GM18867 (cell line): ENCODE data around the gene NUAK1.

Source experiments
- ATAC-seq: cut with Tn5 transposase; IDR thresholded peaks from one replicate; pipeline ENCODE4 v1.9.1; 2021; ENCODE audit warnings: mild to moderate bottlenecking, moderate library complexity; ENCODE audit not compliant: unreplicated experiment

The NUAK1 gene

DNA sequence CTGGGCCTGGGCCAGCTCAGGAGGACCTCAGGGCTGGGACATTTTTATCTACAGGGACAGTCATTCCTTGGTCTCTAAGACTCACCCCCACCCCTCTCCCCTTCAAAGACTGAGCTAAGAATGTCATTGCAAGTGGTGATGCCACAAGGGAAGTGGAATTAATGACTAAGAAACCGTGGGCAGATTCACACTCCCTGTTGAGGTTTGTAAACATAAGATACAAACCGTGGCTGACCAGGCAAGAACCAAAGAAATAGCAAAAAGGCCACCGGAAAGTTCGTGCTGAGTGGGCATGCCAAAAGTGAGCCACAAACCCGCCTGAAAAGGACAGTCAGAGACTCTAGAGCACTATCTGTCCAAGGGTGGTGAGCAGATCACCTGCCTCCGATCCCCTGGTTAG, 25.7 kb downstream of the NUAK1 start:
- ATAC-seq: peak; percentile 42

DNA sequence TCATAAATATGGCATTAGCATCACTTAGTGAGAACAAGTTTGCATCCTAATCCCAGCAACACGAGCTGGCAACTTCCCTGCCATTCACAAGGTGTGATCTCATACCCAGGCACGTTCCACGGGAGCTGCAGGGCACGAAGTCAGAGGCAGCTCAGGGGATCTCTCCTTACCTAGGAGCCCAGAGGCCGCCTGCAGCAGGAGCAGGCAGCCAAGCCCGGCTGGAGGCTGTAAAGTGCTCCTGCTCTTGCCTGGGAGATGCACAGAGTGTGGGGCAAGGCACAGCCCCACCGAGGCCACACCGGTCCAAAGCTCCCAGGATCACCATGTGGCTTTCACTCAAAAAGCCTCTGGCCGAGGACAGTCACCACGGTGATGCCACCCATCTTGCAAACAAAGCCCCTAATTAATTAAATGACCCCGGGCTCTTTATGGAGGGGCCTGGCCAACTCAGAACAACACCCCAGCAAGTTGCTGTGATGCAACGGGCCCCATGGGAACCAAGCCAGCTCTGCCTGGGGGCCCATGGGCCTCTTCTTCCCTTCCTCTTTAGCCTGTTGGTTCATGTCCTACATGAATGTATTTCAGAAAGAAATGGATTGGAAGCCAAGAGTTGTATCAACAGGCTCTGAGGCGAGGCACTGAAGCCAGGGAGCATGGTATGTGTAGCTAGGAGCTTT, 26.5 kb downstream of the NUAK1 start:
- no peak for ATAC-seq

DNA sequence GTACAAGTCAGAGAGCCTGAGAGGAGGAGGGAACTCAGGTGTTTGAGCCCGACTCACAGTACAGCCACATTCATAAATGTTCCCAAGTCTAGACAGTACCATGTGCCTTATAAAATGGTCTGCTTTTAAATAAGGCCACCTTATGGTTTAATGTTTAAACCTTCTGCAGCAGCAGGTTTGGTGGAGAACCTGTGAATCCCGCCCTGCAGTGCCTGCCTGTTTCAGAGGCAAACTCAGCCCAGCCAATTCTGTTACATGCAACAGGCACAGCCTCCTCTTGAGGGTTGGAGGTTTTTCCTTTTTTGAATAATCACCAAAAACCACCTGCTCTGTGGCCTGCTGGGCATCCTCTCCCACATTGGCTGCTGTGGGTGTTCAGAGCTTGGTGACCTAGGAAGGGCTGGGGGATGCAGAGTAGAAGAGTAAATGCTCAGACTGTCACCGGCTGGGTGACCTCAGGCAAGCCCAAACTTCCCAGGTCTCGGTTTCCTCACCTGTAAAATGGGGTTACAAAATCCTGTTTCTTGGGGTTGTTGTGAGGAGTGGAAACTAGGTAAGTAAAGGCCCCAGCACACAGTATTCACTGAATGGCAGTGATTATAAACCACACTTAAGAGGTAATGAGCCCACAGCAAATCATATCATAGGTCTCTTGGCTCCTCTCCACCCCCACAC, 28.0 kb downstream of the NUAK1 start:
- ATAC-seq: no peak

DNA sequence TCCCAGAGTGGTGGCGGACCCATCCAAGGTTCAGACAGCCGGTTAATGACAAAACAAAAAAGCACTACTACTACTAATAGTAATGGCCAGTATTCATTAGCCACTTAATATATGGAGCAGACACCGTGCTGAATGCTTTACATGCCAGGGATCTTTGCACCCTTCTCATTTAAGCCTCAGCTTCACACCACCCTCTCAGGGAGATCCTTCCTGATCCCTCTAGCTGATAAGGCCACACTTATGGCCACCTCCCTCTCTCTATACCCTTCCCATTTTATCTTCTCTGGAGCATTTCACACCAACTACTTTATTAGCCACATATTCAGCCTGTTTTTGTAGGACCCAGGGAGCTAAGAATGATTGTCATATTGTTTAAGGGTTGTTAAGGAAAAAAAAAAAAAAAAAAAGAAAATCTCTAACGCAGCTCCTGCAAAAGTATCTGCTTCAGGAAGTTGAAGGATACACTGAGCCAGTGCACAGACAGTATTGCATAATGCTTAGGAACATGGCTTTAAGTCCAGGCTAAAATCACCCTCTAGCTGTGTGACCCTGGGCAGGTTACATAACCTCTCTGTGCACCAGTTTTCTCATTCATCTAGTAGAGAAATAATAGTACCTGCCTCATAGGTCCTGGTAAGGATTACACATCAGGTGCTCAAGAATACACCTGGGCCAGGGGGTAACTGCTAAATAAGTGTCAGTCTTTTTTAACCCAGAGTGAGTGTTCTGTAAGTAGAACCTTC, 29.4 kb downstream of the NUAK1 start:
- ATAC-seq: no peak

DNA sequence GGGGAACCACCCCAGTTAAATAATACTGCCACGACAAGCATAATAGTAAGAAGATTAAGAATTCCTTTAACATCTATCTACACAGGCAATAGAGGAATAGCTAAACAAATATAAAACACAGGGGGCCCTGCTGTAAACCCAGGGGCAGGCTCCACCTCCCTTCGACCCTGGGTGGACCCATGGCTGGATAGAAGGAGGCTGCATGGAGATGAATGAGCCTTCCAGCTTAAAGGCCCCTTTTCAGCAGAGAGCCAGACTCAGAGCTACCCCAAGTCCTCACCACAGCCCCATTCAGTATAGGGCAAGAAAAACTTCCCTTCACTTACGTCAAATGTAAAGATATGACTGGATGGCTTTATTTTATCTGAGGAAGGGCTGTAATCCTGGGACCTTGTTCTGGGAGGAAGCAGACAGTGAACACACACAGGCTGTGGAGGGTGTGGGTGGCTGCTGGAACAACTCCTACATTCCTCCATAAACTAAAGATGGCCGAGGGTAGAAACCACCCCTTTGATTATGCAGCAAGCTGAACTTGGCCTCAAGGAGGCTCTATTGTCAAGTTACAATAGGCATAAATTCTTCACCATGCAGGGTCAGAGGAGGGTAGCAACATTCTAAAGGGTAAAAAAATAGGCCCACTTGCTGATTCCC, 30.4 kb downstream of the NUAK1 start:
- no peak for ATAC-seq

DNA sequence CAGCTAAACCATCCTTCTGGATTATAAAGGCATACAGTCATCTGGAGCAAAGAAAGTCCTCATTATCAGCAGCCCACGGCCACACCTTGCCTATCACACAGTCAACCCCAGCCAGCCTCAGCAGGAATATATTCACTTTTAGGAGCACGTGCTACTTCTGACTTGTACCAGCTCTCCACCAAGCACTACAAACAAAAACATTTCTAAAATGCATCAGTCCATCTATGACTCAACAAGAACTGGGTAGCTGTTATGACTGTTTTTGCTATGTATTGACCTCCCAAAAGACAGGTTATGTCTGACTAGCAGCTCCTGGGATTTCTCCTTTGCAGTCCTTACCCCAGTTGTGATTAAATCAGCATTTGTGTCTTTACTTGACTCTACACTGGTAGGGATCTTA, 31.2 kb downstream of the NUAK1 start:
- ATAC-seq: no peak

DNA sequence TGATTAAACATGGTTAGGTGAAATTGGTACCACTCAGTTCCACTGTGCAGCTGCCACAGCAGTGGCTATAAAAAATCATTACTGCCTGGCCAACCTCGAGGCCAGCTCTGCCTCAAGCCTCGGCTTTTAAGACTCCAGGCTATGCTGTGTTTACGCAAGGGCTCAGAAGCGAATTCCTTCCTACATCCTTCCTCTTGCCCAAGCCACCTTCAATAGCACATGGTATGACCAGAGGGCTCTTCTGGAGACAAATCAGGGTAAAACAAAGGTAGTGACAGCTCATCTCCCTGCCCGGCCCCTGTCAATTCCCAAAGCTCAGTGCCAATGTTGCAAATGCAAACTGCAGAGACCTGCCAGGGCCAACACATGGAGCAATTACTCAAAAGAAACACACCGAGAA, 31.9 kb downstream of the NUAK1 start:
- ATAC-seq: no peak

DNA sequence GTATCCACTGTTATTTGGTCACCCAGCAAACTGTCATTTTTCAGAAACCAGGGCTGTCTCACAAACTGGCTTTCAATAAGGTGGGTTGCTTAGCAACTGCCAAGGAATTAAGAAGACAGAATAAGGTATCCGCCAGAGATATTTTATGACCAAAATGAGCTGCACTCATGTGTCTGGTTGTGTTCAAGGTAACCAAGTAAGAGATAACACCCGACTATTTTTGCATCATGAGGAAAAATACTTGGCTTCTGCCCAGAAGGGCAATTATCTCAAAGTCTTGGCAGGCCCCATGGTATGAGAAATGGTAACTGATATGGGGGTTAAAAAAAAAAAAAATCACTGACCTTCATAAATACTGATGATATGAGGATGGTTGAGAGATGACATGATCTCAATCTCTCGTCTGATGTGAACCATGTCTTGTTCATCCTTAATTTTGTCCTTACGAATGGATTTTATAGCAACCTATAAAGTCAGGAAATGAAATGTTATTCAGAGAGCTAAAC, 32.6 kb downstream of the NUAK1 start:
- no peak for ATAC-seq

DNA sequence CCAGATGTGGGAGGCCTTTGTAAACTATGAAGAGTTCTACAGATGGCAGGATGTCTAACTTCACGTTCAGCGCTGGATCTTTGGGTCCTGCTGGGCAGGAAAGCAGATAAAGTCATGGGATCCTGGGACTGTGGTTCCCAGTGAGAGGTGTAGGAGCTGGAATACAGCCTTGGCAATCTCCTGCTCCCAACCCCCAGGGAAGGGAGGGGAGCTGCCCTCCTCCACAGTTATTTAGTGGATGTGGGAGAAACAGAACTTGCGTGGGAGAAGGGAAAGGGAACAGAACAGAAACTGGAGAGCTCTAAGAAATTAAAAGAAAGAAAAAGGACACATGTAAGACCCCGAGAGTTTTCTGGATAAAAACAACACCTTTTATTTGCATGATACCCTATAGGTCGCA, 37.0 kb downstream of the NUAK1 start:
- ATAC-seq: no peak

DNA sequence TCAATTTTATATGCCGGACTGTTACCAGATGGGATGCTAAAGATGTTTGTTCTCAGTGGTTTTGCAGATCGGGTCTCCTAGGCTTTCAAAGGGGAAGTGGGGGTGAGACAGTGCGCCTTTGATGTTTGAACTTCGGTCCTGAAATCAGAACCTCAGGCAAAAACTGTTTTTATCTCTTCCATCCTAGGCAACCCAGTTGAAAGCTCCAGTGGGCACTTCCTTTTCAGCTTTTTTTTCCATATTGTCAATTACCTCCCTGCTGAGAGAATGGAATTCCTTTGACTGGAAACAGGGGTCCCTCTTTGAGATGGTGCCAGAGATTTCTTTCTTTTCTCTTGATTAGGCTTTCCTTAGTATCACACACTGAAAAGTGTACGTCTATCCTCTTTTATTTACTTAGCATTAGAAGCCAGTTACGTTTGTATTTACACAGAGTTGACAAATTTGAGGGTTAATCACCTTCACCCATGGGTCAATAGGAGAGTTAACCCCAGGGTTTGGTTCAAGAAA, 40.0 kb downstream of the NUAK1 start:
- ATAC-seq: no peak

DNA sequence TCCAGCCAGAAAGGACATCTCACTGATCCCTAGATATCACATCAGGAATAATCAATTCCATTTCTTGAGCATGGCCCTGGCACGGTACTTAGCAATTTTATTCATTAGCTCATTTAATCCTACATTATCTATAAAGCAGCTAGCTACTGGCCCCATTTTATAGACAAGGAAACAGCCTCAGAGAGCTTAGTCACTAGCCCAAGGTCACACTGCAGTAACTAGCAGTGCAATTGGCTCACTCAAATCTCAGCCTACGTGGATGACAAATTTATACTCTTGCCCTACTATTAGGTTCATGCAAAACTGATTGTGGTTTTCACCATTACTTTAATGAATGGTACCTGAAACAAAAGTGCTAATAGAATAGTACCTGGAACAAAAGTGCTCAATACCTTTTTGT, 41.7 kb downstream of the NUAK1 start:
- no peak for ATAC-seq

DNA sequence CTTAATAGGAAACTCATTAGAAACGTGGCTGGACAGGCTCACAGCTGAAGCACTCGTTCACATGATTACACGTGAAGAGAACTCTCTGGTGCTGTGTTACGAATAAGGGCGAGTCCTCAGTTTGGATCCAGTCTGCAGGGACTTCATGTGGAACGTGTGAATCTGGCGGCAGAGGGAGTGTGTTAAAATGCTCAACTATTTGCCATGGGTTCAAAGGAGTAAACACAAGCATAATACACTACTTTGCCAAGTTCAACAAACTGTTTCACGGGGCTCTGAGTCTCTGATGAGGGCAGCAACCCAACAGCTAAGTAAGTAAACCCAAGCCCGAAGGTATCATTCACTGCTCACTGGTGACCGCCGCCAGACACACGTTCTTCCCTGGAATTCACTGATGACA, 42.4 kb downstream of the NUAK1 start:
- no peak for ATAC-seq

DNA sequence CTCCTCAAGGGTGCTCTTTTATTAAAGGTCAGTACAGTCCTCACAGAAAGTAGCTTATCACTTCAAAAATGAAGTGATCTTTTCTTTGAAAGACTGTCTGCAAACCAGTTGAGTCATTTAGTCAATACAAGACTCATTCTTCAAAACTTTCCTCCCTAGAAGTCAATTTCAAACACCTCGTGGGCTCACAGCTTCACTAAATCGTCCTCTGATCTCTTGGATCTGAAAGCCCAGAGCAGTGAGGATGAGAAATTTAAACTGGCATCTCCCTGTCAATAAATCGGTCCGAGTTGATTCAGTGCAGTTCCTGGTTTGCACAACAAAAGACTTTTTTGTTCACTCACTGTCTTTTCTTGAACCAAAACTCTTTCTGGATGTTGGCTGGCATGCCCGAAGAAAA, 44.5 kb downstream of the NUAK1 start:
- ATAC-seq: no peak

DNA sequence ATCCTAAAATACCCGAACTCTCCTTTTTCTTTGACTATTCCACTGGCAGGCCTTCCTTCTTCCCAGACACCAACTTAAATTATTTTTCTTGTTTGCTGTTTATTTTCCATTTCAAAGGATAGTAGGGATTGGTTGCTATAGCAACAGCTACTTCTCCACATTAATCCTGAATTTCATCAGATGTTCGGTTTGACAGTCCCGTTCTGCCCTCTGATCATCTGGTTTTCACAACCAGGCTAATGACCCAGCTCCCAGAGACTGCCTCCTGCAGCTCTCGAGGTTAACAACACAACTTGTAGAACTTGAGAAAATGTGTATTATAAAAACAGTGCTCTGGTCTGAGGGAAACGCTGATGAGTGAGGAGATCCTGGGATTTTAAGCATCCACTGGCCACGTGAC, 45.5 kb downstream of the NUAK1 start:
- no peak for ATAC-seq

DNA sequence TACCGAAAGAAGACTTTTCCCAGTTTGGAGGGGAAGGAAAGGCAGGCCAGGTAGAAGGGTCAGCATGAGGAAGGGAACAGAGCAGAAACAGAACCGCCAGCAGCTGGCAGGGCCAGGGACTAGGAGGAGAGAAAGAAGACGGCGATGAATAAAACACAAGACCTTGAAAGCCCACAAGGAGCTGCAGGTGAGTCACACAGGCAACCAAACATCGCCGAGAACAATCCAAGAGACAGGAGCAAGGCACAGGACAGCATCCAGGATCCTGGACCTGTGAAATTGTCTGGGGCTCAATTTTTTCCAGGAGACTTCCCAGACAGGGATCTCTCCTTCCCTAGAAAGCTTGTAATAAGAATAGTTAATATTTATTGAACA, 47.3 kb downstream of the NUAK1 start:
- ATAC-seq: no peak

DNA sequence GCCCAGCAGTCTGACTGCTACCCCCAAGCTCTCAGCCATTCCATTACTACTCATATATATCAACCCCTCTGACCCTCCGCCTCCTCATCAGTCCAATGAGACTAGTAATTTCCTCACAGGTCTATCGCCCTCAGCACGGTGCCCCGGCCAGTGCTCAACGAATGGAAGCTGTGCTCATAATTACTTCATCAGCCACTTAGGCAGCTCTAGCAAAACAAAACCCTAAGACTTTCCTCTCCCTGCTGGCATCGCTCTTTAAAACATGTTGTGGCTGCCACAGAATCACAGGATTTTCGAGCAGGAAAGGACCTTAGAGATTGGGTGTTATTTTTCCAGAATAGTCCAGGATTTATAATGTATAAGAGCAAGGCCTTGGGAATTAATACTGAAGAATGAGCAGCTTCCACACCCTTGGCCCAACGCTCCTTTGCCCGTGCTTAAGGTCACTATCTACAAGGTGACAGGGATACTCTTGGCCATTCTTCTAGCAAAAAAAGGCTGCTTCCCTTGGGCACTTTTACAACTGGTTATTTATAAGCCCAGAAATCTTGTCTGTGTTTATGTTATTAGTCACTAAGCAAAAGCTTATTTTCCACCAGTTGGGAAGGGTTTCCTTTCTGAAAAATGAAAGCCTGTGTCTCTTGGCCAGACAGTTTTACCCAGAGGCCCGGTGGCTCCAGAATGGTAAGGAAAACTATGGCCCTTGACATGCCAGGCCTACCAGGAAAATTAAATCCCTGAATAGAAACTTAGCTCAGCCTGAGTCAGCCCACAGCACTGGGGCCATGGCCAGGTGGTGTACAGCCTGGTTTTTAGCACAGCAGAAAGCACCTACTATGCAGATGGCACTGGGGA, 47.9 kb downstream of the NUAK1 start:
- ATAC-seq: no peak

DNA sequence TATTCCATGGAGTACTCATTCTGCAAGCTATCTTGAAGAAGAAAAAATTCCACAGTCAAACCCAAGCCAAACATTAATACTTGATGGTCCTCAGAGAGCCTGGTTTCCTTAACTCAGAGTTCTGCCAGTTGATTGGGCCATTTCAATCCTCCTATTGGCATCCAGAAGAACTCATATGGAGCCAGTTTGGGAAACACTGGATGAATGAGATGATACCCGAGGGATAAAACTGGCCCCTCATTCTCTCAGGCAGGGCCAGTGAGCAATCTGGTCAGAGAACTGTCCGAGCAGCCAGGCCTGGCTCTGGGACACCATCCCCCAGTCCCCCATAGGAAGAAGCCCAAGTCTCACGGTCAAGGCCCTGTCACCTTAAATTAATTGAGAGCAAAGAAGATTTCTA, 48.8 kb downstream of the NUAK1 start:
- no peak for ATAC-seq

DNA sequence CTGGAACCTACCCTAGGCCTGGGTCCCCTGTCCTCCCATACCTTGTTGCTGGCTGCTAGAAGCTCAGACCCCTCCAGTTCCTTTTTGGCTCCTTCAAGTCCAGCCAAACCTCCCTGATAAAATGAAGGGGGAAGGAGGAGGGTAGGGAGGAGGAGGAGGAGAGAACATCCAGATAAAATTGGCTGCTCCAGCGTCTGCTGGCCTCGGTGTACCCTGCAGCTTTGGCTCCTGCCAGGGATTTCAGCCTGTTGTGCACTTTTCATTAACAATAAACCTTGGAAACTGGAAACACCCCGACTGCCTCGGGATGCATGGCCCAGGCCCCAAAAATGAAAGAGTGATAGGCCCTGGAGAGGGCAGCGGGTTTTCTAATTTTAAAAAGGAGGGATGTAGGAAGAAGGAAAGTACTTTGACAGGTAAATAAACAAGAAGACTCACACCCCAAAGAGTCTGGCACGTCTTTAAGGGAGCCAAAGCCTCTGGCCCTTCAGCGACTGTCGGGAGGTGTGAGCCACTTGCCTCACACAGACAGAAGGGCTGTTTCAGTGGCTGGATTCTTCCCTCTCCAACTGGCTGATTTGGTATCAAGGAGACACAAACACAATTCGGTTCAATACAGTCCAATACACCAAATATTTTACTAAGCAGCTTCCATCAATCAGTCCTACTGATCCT, 49.8 kb downstream of the NUAK1 start:
- no peak for ATAC-seq

DNA sequence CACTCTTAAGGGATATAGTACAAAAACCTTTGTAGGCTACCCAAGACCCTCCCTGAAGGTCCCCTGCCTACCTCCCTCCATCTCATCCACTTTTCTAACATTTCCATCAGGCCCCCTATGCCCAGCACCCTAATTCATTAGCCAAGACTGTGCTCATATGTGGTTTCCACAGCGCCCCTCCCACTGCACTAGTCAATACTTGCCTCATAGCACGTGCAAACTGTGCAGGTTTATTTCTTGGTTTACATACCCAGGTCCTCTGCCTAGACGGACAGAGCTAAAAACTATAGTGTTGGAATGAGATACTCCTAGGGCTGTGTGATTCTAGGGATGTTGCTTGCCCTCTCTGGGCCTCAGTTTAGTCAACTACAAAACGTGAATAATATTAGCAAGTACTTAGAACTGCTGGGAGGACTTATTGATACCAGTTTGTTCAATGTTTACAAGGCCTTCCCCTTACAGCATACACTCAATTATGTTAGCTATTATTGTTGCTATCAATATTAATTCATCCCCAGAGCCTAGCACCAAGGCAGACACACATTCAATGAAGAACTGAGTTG, 50.4 kb downstream of the NUAK1 start:
- no peak for ATAC-seq

DNA sequence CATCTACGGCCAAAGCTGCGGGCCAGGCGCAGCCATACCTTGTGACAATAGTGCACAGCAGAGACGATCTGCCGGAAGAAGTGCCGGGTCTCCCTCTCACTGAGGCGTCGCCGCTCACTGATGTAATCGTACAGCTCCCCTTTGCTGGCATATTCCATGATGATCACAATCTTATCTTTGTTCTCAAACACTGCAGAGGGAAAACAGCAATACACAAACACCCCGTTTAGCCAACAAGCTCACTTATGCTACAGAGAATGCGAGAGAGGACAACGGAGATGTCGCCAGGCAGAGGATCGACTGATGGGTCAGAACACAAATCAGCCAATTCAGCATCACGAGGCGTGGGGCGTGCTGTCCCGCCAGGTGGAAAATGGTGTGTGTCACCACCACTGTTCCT, 52.1 kb downstream of the NUAK1 start:
- ATAC-seq: no peak
